HG02623 (cell line): ENCODE data around the gene KXD1.
"Not testable (repeated sequence)": the region's sequence is repeated elsewhere in the genome, so short reads cannot be mapped to it uniquely, and the experiment has no call there.

Experiments used
- ATAC-seq: cut with Tn5 transposase; IDR thresholded peaks from one replicate; pipeline ENCODE4 v1.9.1; 2021; ENCODE audit warnings: moderate library complexity; ENCODE audit not compliant: unreplicated experiment

Gene KXD1

GRCh38 chr19:18557411-18558201 lies at the start of gene KXD1:
TSS of gene KXD1 (plus strand) at chr19:18557870. CDS start at chr19:18562057, 4,187 bp downstream.
- peak; percentile 91 for ATAC-seq

GRCh38 chr19:18508585-18508984 lies 49.1 kb upstream of the KXD1 start:
- no peak for ATAC-seq

GRCh38 chr19:18510216-18510615 lies 47.5 kb upstream of the KXD1 start:
- no peak for ATAC-seq

GRCh38 chr19:18513868-18514267 lies 43.8 kb upstream of the KXD1 start:
- no peak for ATAC-seq

- no peak for ATAC-seq
Observed at GRCh38 chr19:18514800-18515682, 42.6 kb upstream of the KXD1 start.

- no peak for ATAC-seq
Observed at GRCh38 chr19:18515959-18516358, 41.7 kb upstream of the KXD1 start.

- no peak for ATAC-seq
Observed at GRCh38 chr19:18517606-18518005, 40.1 kb upstream of the KXD1 start.

GRCh38 chr19:18518639-18519038 lies 39.0 kb upstream of the KXD1 start:
- ATAC-seq: no peak

GRCh38 chr19:18519962-18520847 lies 37.5 kb upstream of the KXD1 start:
- no peak for ATAC-seq

- no peak for ATAC-seq
Observed at GRCh38 chr19:18520848-18521691, 36.6 kb upstream of the KXD1 start.

- ATAC-seq: peak; percentile 4
Observed at GRCh38 chr19:18521692-18522123, 36.0 kb upstream of the KXD1 start, which contains the start of gene ELL. TSS of gene ELL (minus strand) at chr19:18522070. CDS start at chr19:18522055, 15 bp downstream.

GRCh38 chr19:18522124-18522861 lies 35.4 kb upstream of the KXD1 start:
- peak; percentile 82 for ATAC-seq

GRCh38 chr19:18522862-18523440 lies 34.7 kb upstream of the KXD1 start:
- not testable (repeated sequence) for ATAC-seq

GRCh38 chr19:18523841-18524240 lies 33.8 kb upstream of the KXD1 start:
- ATAC-seq: no peak

- no peak for ATAC-seq
Observed at GRCh38 chr19:18526316-18526715, 31.4 kb upstream of the KXD1 start.

- ATAC-seq: no peak
Observed at GRCh38 chr19:18529782-18530181, 27.9 kb upstream of the KXD1 start.

GRCh38 chr19:18531485-18531884 lies 26.2 kb upstream of the KXD1 start:
- ATAC-seq: no peak

- ATAC-seq: no peak
Observed at GRCh38 chr19:18532168-18532890, 25.3 kb upstream of the KXD1 start.
